HepG2 (cell line): ENCODE measurements around the gene ITGB3. TPM values are rescaled to one million over a fixed set of nuclear protein-coding genes. Genes with fewer than 3 reads are reported as not detected.
"Not testable (repeated sequence)": the region's sequence is repeated elsewhere in the genome, so short reads cannot be mapped to it uniquely, and the experiment has no call there.

ENCODE experiments used
- ATAC-seq: fragments of 200-7000 bp; cut with Tn5 transposase; 3 replicates; pipeline ENCODE4 v1.9.1; 2020; ENCODE audit warnings: mild to moderate bottlenecking, moderate library complexity
- BruUV-seq: library from RNA; stranded (reverse); fragments of 400-500 nt; replicated peaks from 2 replicates; lab custom pipeline; 2021; lab: Mats Ljungman, UMichigan
- CTCF ChIA-PET: fragments of 300-600 bp; formaldehyde crosslinking; extraction: SDS; loops from one replicate; lab custom pipeline; 2021; ENCODE audit warnings: low total read pairs, inconsistent platforms, low intra/inter-chr PET ratio; lab: Yijun Ruan, JAX
- POLR2A ChIA-PET: fragments of 350-600 bp; sonication (Branson Sonifier 250); formaldehyde crosslinking; loops from one replicate; lab custom pipeline; 2020; ENCODE audit warnings: antibody characterized with exemption, inconsistent platforms; lab: Yijun Ruan, JAX
- DNase-seq: peaks from one replicate; pipeline ENCODE4 v3.0.0-alpha.2; 2015; ENCODE audit warnings: low spot score
- FAIRE-seq: peaks from 3 replicates; lab custom pipeline; 2011; peaks lifted over from hg19 to GRCh38; lab: Jason Lieb, UNC
- H2AFZ ChIP-seq: one replicate; pipeline ENCODE4 v1.6.1; 2011; ENCODE audit warnings: low read length, inconsistent platforms
- H3K27ac ChIP-seq: fragments of 300-600 bp; 3 replicates; pipeline ENCODE4 v1.8.0; 2011; ENCODE audit warnings: mixed run types, mild to moderate bottlenecking, mixed read lengths, low read length, inconsistent platforms; ENCODE audit not compliant: insufficient read depth; ENCODE audit errors: extremely low read length
- H3K27me3 ChIP-seq, 2 experiments: fragments of 200-600 bp in 1 of 2; 2 replicates in 1 of 2; 3 replicates in 1 of 2; pipeline versions ENCODE4 v1.6.0 to v1.8.0; 2011; ENCODE audit warnings: low read length in 2 of 2, mild to moderate bottlenecking in 2 of 2, moderate library complexity in 2 of 2, inconsistent platforms in 1 of 2; ENCODE audit not compliant: insufficient read depth in 2 of 2, control insufficient read depth in 1 of 2
- H3K36me3 ChIP-seq, 2 experiments: fragments of 200-600 bp in 1 of 2; replicated peaks in 1 of 2; 2 replicates in 1 of 2; 3 replicates in 1 of 2; pipeline versions ENCODE4 v1.5.1 to v1.8.0; 2011; ENCODE audit warnings: low read length in 2 of 2, inconsistent platforms in 1 of 2; ENCODE audit not compliant: insufficient read depth in 2 of 2, control insufficient read depth in 1 of 2
- H3K4me1 ChIP-seq: 2 replicates; pipeline ENCODE4 v1.5.1; 2012; ENCODE audit warnings: low read length, inconsistent platforms; ENCODE audit not compliant: insufficient read depth
- H3K4me2 ChIP-seq: 2 replicates; pipeline ENCODE4 v1.6.0; 2011; ENCODE audit warnings: low read depth, low read length, inconsistent platforms
- H3K4me3 ChIP-seq, 3 experiments: fragments of 200-600 bp in 1 of 3; sonication (generic), shearing (Covaris generic) in 1 of 3; replicated peaks in 1 of 3; 2 replicates each; pipeline ENCODE4 v1.5.1; 2011 to 2016; ENCODE audit warnings: low read length in 3 of 3, inconsistent platforms in 2 of 3, low read depth in 2 of 3, mild to moderate bottlenecking in 2 of 3, control low read depth in 1 of 3, mixed read lengths in 1 of 3; ENCODE audit not compliant: insufficient read depth in 1 of 3
- H3K79me2 ChIP-seq: one replicate; pipeline ENCODE4 v1.6.1; 2011; ENCODE audit warnings: low read length, inconsistent platforms; ENCODE audit not compliant: insufficient read depth
- H3K9ac ChIP-seq: 2 replicates; pipeline ENCODE4 v1.6.0; 2011; ENCODE audit warnings: mild to moderate bottlenecking, low read depth, low read length, inconsistent platforms; ENCODE audit not compliant: insufficient read depth
- H3K9me3 ChIP-seq: 2 replicates; pipeline ENCODE4 v1.5.1; 2012; ENCODE audit warnings: mild to moderate bottlenecking, low read length
- H4K20me1 ChIP-seq: 2 replicates; pipeline ENCODE4 v1.6.0; 2011; ENCODE audit warnings: inconsistent platforms, mild to moderate bottlenecking, low read length, moderate library complexity; ENCODE audit not compliant: insufficient read depth
- TBX2 ChIP-seq: sonication (generic); formaldehyde crosslinking; IDR thresholded peaks from 2 replicates; pipeline ENCODE4 v1.5.0; 2020; ENCODE audit warnings: missing genetic modification reagents, mild to moderate bottlenecking, borderline replicate concordance
- ZNF431 ChIP-seq: sonication (generic); formaldehyde crosslinking; IDR thresholded peaks from 2 replicates; pipeline ENCODE4 v1.9.0; 2022; ENCODE audit warnings: missing genetic modification reagents, low read depth, mild to moderate bottlenecking, borderline replicate concordance
- WGBS: methylation state at CpG from one replicate; pipeline ENCODE4 v1.1.6; 2017; ENCODE audit warnings: low lambda C conversion rate; 5-methylcytosine and 5-hydroxymethylcytosine counted together
- in situ Hi-C: cut with HindIII; loops from 2 replicates; pipeline ENCODE4 v1.10.0; 2017; ENCODE audit warnings: low pct_unique_long_range_greater_than_20kb; ENCODE audit not compliant: extremely low pct_ligation_motif_present
- intact Hi-C: fragments of 100-400 bp; cut with micrococcal nuclease; formaldehyde crosslinking; loops from one replicate; pipeline ENCODE4 v1.10.0; 2022; ENCODE audit not compliant: unreplicated experiment
- polyA plus RNA-seq, 8 experiments: library from polyadenylated mRNA; depleted of rRNA in 3 of 8; stranded (reverse) in 7 of 8; unstranded in 1 of 8; fragments of >200 nt; fragmentation: Illumina TruSeq in 4 of 8; extraction: Trizol in 4 of 8; gene quantifications; 2 replicates each; pipeline versions ENCODE4 v1.2.1 to v1.2.3, GENCODE V29; 2011 to 2016; ENCODE audit warnings: low read depth in 4 of 8, missing spikeins in 1 of 8, mixed read lengths in 1 of 8; ENCODE audit not compliant: insufficient read depth in 1 of 8
- total RNA-seq, 5 experiments: library from RNA; depleted of rRNA; stranded (reverse); fragments of >200 nt; fragmentation: Illumina TruSeq; extraction: Trizol; gene quantifications; 2 replicates each; pipeline ENCODE4 v1.2.3, GENCODE V29; 2016; ENCODE audit warnings: low read depth in 1 of 5
- TF ChIP-seq, protein P1 (sequence below): sonication (generic); formaldehyde crosslinking; IDR thresholded peaks from 2 replicates; pipeline ENCODE4 v1.8.0; 2022; ENCODE audit warnings: missing genetic modification reagents, mild to moderate bottlenecking, borderline replicate concordance

ITGB3 gene
- total and polyA plus RNA-seq, 2 of the 13 experiments (the other 11 are each of a cell fraction or from before 2014, with no cell fraction given) = 0.09 to 0.31 TPM

DNA sequence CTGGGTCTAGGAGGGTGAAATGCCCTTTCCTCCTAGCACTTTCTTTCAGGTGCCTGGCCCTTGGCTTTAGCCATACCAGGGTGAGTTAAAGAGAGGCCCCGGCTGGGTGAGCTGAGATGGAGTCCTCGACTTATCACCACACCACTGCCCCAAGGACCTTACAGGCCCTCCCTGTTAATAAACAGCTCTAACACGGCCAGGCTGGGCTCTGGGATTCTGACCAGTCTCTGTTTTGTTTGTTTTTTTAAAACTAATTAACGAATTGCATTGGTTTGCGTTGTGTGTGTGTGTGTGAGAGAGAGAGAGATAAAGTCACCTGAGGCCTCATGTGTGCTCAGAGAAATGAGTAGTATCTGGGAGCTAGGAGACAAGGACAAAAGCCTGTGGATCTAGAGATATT lies 30.2 kb upstream of the ITGB3 start:
- CTCF ChIA-PET = no interaction called here
- H3K36me3 ChIP-seq = no peaks in the 10 kb centered on the region
- H3K4me1 ChIP-seq = peaks cover 24% of the 10 kb centered on the region
- no peak overlapping the region for H3K9ac ChIP-seq
- DNase-seq = no peak
- no peak overlapping the region for H3K4me3 ChIP-seq
- 0% methylated on average over 5 of the region's 5 CpGs for whole genome bisulfite sequencing
- in situ Hi-C loops (no loop called here), intact Hi-C loops (loop anchor here (10.0 kb wide), 1 partner anchor 391 kb away; no protein-coding TSS in a partner anchor)
- FAIRE-seq = no peak
- H3K27ac ChIP-seq = no peak overlapping the region
- peak; percentile 64 for ATAC-seq
- peaks cover 7 to 32% of the 10 kb centered on the region in 2 experiments; a peak in 3 of 5 replicates for H3K27me3 ChIP-seq
- H3K79me2 ChIP-seq = no peaks in the 10 kb centered on the region
- peaks cover 9% of the 10 kb centered on the region; the same call in 1 of the 2 replicates for H3K9me3 ChIP-seq
- H3K4me2 ChIP-seq = 0 out of 2 replicates have a peak overlapping the region, but pooled peaks have one; percentile 0
- POLR2A ChIA-PET = interaction anchor here (1.0 kb wide), 1 partner anchor 11 kb away, joined by 3 read pairs; no protein-coding TSS in a partner anchor
- H4K20me1 ChIP-seq = no peaks in the 10 kb centered on the region
- H2AFZ ChIP-seq = peak overlapping the region; percentile 16
- BruUV-seq = no TSS peak
- TF ChIP-seq TBX2 (CRISPR knock-in tag) = 0 out of 2 replicates have a peak, but pooled peaks have one; percentile 30
- TF ChIP-seq, protein P1, sequence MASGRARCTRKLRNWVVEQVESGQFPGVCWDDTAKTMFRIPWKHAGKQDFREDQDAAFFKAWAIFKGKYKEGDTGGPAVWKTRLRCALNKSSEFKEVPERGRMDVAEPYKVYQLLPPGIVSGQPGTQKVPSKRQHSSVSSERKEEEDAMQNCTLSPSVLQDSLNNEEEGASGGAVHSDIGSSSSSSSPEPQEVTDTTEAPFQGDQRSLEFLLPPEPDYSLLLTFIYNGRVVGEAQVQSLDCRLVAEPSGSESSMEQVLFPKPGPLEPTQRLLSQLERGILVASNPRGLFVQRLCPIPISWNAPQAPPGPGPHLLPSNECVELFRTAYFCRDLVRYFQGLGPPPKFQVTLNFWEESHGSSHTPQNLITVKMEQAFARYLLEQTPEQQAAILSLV (CRISPR knock-in tag) = no peak

DNA sequence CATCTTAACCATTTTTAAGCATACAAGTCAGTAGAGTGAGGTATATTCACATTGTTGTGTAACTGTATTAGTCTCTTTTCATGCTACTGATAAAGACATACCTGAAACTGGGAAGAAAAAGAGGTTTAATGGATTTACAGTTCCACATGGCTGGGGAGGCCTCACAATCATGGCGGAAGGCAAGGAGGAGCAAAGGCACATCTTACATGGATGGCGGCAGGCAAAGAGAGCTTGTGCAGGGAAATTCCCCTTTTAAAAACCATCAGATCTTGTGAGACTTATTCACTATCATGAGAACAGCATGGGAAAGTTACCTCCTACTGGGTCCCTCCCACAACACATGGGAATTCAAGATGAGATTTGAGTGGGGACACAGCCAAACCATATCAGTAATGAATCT lies 29.6 kb upstream of the ITGB3 start:
- H3K79me2 ChIP-seq, FAIRE-seq, H3K9ac ChIP-seq, H3K27ac ChIP-seq, H3K4me3 ChIP-seq, BruUV-seq, H4K20me1 ChIP-seq, CTCF ChIA-PET, DNase-seq, H3K36me3 ChIP-seq, H2AFZ ChIP-seq, H3K9me3 ChIP-seq, ATAC-seq, H3K4me2 ChIP-seq, in situ Hi-C loops: not testable (repeated sequence)
- WGBS = 95% methylated on average over 2 of the region's 2 CpGs
- POLR2A ChIA-PET = interaction anchor here (1.0 kb wide), 1 partner anchor 11 kb away, joined by 3 read pairs; no protein-coding TSS in a partner anchor
- H3K27me3 ChIP-seq = peaks cover 7 to 27% of the 10 kb centered on the region in 2 experiments; a peak in 3 of 5 replicates
- intact Hi-C loops = loop anchor here (10.0 kb wide), 1 partner anchor 391 kb away; no protein-coding TSS in a partner anchor
- TF ChIP-seq ZNF431 = peak; percentile 99
- H3K4me1 ChIP-seq = peaks cover 24% of the 10 kb centered on the region
